Measurements from ENCODE around the gene RAB19. TPM values are rescaled to one million over a fixed set of nuclear protein-coding genes. Genes with fewer than 3 reads are reported as not detected.
A peak's percentile ranks its signal among the peaks of the same experiment; 100 is the strongest.

RAB19 gene
- total and polyA plus RNA-seq, 9 donors = 0.26 to 3.1 (median 1.2) TPM; not detected in 5

DNA sequence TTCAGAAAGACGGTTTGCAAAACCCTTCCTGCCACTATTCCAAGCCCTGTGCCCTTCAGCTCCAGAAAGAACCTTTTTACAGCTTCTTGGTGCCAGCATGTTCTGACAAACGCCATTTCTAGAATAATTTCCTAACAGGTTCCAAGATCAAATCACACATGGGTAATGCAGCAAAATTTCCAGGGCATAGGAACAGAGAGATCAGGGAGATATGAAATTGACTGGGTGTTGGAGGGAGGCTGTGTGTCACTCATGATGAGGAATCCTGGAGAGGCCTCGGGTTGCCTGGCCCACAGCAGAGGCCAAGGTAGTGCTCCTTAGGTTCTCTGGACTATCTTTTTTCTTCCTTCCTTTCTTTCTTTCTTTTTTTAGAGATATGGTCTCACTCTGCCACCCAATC lies 29.5 kb downstream of the RAB19 start:
- Histone ChIP-seq H3K27me3 (no peaks in the 10 kb centered on the region), H3K36me3 (no peaks in the 10 kb centered on the region), H3K9me3 (no peaks in the 10 kb centered on the region), H3K4me3 (no peak overlapping the region), H3K4me1 (ENCODE audit: insufficient read depth) (no peaks in the 10 kb centered on the region), H3K27ac (no peak overlapping the region)
- 84 to 91% (median 88%) methylated on average over 3 of the region's 3 CpGs for WGBS, 3 donors
- TF ChIP-seq EP300 (IDR thresholded peaks at IDR 0.05) (no peak), POLR2A (IDR thresholded peaks at IDR 0.05) (no peak)
- TF ChIP-seq, protein P1, sequence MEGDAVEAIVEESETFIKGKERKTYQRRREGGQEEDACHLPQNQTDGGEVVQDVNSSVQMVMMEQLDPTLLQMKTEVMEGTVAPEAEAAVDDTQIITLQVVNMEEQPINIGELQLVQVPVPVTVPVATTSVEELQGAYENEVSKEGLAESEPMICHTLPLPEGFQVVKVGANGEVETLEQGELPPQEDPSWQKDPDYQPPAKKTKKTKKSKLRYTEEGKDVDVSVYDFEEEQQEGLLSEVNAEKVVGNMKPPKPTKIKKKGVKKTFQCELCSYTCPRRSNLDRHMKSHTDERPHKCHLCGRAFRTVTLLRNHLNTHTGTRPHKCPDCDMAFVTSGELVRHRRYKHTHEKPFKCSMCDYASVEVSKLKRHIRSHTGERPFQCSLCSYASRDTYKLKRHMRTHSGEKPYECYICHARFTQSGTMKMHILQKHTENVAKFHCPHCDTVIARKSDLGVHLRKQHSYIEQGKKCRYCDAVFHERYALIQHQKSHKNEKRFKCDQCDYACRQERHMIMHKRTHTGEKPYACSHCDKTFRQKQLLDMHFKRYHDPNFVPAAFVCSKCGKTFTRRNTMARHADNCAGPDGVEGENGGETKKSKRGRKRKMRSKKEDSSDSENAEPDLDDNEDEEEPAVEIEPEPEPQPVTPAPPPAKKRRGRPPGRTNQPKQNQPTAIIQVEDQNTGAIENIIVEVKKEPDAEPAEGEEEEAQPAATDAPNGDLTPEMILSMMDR (IDR thresholded peaks at IDR 0.05) = no peak
- no peak for DNase-seq
- intact Hi-C loops (cut with DNase I) = no loop called here

DNA sequence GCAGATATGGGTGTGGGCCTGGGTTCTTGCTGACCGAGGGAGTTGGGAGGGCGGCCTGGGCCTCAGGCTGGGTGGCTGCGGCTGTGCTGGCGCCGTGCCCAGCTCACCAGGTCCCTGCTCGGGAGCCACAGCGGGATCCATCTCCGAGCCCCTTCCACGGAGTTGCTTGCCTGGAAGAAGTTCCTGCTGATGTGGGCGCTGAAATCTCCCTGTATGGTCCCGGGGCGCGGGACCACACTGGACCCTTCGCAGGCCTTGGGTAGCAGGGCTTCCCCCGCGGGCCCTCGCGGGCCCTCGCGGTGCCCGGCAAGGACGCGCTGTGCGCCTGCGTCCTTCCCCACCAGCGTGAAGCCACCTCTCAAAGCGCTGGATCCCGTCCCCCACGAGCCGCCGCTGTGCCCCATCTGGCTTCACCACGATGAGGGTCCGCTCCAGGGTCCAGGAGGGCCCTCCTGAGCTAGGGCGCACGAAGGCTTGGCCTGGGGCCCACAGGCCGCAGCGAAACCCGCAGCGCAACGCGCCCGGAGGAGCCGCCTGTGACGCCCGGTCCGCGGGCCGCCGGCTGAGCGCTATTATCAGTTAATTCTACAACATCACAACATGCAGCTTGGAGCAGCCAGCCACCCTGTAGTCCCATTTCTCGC lies 31.5 kb downstream of the RAB19 start:
- no peaks in the 10 kb centered on the region for H3K9me3 ChIP-seq
- H3K27me3 ChIP-seq = no peaks in the 10 kb centered on the region
- WGBS, 3 donors = 18 to 39% (median 38%) methylated on average over 43 to 51 of the region's 51 CpGs
- intact Hi-C loops (cut with DNase I) = no loop called here
- DNase-seq = peak in 2 of 5 donors; percentile 21 to 41
- H3K36me3 ChIP-seq = no peaks in the 10 kb centered on the region
- TF ChIP-seq POLR2A (IDR thresholded peaks at IDR 0.05) (no peak), EP300 (IDR thresholded peaks at IDR 0.05) (no peak)
- TF ChIP-seq, protein P1 (IDR thresholded peaks at IDR 0.05) = no peak
- H3K27ac ChIP-seq = no peak overlapping the region
- H3K4me3 ChIP-seq = no peak overlapping the region
- H3K4me1 ChIP-seq (ENCODE audit: insufficient read depth) = no peaks in the 10 kb centered on the region

DNA sequence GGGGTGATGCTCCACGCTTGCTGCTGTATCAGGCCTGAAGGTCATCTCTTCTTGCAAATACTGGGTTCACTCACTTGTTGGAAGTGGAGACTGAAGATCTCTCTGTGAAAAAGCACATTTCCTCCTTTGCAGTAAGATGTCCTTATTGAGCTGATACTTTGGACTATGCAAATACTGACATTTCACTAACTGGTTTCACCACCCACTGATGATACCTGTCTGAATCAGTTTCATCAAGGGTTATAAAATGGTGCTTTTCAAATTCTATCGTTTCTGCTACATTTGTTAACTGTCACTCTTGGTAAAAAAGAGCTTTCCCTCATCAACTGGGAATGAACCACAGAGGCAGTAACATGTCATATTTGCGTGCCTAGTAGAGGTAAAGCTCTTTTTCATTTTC lies 35.5 kb downstream of the RAB19 start:
- no peak for DNase-seq
- no peaks in the 10 kb centered on the region for H3K4me1 ChIP-seq (ENCODE audit: insufficient read depth)
- no peaks in the 10 kb centered on the region for H3K36me3 ChIP-seq
- no peaks in the 10 kb centered on the region for H3K9me3 ChIP-seq
- WGBS, 3 donors = 73 to 83% (median 83%) methylated on average over 3 of the region's 3 CpGs
- H3K27me3 ChIP-seq = no peaks in the 10 kb centered on the region
- intact Hi-C loops (cut with DNase I) = no loop called here
- H3K27ac ChIP-seq = no peak overlapping the region
- TF ChIP-seq EP300 (IDR thresholded peaks at IDR 0.05) = no peak
- TF ChIP-seq, protein P1 (IDR thresholded peaks at IDR 0.05) = no peak
- TF ChIP-seq POLR2A (IDR thresholded peaks at IDR 0.05) = no peak
- no peak overlapping the region for H3K4me3 ChIP-seq

DNA sequence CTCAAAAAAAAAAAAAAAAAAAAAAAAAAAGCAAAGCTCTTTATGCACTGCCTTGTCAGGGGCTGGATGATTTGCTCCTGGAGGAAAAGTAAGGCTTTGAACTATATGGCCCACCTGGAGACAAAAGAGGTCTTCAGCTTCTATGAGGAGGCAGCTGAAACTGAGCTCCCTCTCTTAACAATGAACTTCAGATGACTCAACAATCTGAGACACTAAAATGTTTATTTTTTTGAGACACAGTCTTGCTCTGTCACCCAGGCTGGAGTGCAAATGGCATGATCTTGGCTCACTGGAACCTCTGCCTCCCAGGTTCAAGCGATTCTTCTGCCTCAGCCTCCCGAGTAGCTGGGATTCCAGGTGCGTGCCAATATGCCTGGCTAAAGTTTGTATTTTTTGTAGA lies 36.7 kb downstream of the RAB19 start:
- H3K9me3 ChIP-seq = no peaks in the 10 kb centered on the region
- 87 to 95% (median 90%) methylated on average over 3 of the region's 3 CpGs for WGBS, 3 donors
- intact Hi-C loops (cut with DNase I) = no loop called here

More for the DNA sequence above, 36.7 kb downstream of the RAB19 start:
- no peaks in the 10 kb centered on the region for H3K27me3 ChIP-seq
- TF ChIP-seq, protein P1 (IDR thresholded peaks at IDR 0.05) = no peak
- TF ChIP-seq POLR2A (IDR thresholded peaks at IDR 0.05) = no peak
- H3K4me1 ChIP-seq (ENCODE audit: insufficient read depth) = no peaks in the 10 kb centered on the region
- no peak overlapping the region for H3K27ac ChIP-seq
- no peak for DNase-seq
- H3K36me3 ChIP-seq = no peaks in the 10 kb centered on the region
- no peak overlapping the region for H3K4me3 ChIP-seq
